HG03565 (cell line): ENCODE data around the gene SFXN2.
A peak's percentile ranks its signal among the peaks of the same experiment; 100 is the strongest.
"Not testable (repeated sequence)": the region's sequence is repeated elsewhere in the genome, so short reads cannot be mapped to it uniquely, and the experiment has no call there.

Experiments
- ATAC-seq: cut with Tn5 transposase; IDR thresholded peaks from one replicate; pipeline ENCODE4 v1.9.1; 2021; ENCODE audit warnings: mild to moderate bottlenecking, moderate library complexity; ENCODE audit not compliant: unreplicated experiment

The SFXN2 gene

DNA sequence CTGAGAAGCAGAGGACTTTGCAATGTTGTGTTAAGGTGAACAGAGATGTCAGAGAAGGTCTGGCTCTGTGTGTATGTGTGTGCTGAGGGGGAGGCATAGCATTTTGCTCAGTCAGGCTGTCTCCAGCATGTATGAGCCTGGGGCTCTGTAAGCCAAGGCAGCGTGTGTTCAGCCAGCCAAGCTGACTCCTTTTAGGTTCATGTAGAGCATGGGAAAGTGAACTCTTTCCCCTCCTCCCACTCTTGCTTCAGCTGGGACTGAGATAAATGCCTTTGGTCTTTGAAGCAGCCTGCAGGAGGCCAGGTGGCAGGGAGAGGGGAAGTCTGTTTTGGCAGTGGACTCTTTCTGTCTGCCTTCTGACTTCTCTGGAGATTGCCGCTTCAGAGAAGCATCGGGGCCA is 3.8 kb downstream of the SFXN2 start:
- ATAC-seq, result no peak

DNA sequence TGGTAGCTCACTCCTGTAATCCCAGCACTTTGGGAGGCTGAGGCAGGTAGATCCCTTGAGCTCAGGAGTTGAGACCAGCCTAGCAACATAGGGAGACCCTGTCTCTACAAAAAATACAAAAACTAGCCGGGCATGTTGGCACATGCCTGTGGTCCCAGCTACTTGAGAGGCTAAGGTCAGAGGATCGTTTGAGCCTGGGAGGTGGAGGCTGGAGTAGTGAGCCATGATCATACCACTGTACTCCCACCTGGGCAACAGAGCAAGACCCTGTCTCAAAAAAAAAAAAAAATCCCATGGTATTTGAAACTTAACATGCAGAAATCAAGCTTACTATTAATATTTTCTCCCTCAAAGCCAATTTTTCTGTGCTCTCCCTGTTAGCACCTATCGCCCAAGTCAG is 5.9 kb downstream of the SFXN2 start:
- ATAC-seq, result no peak

DNA sequence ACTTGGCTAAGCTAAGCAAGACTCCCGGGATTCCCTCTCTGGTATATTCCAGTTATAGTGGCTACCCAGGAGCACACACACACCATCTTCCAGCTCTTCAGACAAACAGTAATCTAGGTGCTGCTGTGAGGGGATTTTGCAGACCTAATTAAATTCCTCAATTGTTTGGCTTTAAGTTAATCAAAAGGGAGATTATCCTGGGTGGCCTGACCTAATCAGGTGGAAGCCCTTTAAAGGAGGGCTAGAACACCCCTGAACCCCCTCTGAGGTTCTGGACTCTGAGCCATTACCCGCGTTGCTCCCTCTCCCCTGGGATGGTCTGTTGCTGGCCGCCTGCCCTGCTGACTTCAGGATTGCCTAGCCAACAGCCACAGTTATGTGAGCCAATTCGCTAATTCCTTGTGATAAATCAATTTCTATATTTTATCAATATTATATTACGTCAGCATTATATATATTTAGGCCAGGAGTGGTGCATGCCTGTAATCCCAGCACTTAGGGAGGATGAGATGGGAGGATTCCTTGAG is 6.4 kb downstream of the SFXN2 start:
- no peak for ATAC-seq

DNA sequence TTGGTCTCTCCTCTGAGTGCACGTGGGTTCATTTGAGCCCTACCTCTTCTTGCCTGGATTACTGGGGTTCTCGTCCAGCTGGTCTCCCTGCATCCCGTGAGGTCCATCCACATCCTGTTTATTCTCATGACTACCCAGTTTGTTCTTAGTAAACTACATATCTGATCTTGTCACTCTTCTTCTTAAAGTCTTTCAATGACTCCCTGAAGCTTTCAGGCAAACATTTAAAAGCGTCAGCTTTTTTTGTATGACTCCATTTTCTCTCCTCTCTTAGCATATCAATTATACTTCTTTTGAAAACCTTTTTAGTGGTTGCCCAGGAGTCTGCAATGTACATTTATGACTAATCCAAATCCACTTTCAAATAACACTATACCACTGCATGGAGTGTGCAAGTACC is 7.5 kb downstream of the SFXN2 start:
- ATAC-seq, result no peak

DNA sequence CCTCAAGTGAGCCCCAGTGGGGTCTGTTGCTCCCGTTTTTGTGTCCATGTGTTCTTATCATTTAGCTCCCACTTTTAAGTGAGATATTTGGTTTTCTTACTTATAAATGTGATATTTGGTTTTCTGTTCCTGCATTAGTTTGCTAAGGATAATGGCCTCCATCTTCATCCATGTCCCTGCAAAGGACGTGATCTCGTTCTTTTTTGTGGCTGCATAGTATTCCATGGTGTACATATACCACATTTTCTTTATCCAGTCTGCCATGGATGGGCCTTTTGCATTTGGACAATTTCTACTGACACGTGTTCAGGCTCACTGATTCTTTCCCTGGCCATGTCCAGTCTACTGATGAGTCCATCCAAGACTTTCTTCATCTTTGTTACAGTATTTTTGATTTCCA is 9.6 kb downstream of the SFXN2 start:
- ATAC-seq, result no peak

DNA sequence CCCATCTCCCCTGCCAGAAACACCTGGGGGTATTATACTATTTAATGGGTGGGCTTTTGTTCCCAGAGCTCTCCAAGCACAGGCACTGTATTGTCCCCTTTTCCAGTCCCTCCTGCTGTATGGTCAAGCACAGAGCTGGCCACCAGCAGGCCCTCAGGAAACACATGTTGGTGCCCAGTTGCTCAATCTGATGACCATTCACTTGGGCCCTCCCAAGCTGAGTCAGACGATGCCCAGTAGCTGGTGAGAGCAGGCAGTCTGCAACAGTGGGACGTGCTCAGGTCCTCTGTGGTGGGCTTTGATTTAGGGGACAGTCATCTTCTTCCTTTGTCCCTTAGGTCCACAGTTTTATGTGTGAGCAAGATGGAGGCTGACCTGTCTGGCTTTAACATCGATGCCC is 11.8 kb downstream of the SFXN2 start:
- ATAC-seq, result no peak

DNA sequence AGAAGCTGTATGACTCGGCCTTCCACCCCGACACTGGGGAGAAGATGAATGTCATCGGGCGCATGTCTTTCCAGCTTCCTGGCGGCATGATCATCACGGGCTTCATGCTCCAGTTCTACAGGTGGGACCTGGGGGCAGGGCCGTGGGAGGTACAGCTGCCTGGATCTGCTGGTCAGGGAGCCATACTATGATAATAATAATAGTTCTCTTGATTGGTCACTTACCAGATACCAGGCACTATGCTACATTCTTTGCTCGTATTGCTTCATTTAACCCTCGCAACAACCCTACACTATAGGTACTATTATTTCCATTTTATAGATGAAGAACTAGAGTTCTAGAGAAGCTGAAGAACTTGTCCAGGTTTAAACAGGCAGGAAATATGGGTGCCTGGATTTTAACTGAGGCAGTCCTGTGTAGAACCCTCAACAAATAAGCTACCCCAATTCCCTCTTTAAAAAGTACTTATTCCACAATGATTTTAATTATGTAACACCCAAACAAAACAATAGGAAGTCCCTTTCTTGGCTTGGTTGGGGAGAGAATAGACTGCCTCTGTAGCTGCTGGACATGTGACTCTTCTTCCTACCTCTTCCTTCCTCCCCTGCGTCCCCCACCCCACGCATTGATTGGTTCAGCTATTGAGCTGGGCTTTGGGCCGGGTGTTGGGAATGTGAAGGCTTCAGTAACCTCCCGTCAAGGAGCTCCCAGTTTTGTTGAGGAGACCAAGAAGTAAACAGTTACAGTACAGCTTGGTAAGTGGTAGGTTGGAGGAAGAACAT is 12.8 kb downstream of the SFXN2 start:
- no peak for ATAC-seq

DNA sequence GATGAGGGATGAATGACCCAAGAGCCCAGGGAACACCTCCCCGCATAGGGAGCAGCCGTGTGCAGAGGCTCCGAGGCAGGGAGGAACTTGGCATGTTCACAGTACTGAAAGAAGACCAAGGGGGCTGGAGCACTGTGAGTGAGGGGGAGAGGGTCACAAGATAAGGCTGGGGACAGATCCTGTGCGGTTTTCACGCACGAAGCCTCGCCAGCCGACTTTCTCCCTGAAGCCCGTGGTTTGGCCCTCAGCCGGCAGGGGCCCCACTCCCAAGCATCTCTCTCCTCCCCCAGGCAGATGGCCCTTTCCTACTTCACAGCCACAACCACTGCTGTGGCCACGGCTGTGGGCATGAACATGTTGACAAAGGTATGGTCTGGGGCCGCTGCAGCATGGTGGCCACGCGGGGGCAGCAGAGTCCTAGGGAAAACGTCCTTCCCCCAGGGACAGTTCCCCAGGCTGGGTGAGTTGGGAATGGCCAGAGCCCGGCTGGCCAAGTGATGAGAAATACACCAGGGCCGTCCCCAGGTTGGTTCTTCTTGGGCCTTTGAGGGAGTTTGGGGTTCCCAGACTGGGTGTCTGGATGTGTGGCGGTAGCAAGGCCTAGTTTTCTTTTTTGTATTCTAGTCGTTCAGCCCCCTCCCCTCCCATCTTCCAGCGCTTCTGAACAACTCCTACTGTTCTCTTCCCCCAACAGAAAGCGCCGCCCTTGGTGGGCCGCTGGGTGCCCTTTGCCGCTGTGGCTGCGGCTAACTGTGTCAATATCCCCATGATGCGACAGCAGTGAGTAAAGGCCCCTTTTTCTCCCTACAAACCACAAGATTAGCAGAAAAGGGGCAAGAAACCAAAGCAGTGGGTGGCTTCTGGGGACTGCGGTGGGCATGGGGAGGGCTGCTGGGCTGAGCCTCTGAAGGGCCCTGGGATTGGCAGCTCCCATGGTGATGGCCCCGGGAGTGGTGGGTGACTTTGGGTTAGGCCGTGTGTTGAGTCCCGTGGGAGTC is 14.9 kb downstream of the SFXN2 start:
- ATAC-seq, result no peak

DNA sequence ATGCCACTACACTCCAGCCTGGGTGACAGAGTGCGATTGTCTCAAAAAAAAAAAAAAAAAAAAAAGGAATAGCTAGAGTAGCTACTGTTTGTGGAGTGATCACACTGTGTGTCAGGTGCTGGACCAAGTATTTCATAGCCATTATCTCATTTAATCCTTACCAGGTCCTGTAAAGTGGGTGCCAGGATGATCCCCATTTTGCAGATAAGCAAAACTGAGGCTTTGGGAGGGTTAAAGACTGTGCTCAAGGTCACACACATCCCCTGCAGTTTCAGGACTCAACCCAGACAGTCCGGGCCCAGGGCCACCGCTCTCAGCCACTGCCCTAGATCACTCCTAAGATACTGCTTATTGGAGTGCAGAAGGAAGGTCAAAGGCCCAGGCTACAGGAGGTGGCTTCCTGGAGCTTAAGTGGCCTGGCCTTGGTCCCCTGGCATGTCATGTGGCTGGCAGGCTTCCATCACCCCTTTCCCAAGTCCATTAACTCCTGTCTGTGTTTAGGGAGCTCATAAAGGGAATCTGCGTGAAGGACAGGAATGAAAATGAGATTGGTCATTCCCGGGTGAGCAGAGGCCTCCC is 16.9 kb downstream of the SFXN2 start:
- ATAC-seq, result no peak

DNA sequence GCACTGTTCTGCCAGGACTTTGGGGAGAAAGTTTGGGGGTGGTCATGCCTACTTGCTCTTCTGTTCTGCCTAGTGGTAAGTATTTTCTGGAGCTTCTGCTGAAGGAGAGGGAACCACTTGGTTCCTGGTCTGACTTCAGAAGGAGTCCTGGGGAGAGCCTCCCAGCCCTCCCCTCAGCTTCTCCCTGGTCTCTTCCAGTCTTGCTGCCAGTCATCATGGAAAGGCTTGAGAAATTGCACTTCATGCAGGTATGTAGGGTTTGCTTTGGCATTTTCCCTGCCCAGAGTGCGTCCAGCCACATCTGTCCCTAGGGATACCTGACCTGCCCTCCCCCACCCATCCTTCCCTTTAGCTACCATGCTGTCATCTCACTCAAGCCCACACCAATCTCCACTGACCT is 18.2 kb downstream of the SFXN2 start:
- no peak for ATAC-seq

DNA sequence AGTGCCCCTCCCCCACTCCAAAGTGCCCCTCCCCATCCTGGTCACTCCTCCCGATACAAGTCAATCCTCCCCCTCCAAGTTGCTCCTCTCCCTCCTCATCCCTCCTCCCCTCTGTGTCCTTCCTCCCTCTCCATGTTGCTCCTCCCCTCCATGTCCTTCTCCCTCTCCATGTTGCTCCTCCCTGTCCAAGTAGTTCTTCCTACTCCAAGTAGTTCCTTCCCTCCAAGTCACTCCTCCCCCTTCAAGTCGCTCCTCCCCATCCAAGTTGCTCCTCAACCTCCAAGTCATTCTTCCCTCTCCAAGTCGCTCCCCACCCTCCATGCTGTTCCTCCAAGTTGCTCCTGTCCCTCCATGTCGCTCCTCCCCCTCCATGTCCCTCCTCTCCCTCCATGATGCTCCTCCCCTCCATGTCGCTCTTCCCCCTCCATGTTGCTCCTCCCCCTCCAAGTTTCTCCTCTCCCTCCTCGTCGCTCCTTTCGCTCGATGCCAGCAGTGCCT is 20.7 kb downstream of the SFXN2 start:
- ATAC-seq, result no peak

DNA sequence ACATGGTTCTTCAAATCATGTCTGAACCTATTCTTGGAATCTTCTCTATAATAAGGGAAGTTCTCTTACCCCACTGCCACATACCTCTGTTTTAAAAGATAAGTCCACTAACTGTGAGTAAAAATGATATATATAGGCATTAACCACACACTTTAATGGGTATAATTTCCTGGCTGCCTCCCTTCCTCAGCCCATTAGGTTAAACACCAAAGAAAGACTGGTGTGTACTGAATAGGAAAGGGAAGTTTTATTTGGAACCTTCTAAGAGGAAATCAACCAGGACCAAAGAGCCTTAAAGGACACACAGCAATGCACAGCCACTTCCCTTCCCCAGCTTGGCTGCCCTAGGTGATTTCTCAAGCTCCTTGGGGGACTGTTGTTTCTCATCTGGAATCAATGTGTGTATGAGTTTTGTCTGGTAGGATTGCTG is 24.3 kb downstream of the SFXN2 start:
- ATAC-seq, result no peak

DNA sequence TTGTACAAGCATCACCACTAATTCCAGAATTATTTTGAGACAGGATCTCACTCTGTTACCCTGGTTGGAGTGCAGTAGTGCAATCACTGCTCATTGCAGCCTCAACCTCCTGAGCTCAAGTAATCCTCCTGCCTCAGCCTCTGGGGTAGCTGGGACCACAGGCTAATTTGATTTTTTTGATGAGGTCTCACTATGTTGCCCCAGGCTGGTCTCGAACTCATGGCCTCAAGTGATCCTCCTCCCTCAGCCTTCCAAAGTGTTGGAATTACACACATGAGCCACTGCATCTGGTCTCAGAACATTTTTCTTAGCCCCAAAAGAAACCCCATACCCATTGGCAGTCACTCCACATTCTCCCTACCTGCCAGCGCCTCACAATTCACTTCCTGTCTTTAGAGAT is 25.8 kb downstream of the SFXN2 start:
- no peak for ATAC-seq

DNA sequence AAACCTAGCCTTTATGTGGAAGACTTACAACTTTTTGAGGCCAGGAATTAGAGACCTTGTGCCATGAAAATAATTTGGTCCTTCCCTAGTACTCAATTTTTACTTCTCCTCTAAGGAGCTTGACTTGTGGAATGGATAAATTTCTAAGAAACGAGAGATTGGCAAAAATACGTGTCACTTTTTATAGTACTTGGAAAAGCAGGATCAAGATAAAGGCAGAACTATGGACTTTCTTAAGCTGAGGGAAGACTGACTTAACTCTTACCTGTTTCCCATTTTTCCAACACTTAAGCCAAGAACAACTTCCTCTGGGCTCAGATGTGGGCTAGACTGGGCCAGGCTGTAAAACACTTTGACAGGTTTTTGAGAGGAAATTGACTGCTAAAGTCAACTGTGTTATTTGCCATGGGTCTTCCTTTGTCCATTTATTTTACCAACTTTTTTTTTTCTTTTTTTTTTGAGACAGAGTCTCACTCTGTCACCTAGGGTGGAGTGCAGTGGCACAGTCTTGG is 27.3 kb downstream of the SFXN2 start:
- no peak for ATAC-seq

DNA sequence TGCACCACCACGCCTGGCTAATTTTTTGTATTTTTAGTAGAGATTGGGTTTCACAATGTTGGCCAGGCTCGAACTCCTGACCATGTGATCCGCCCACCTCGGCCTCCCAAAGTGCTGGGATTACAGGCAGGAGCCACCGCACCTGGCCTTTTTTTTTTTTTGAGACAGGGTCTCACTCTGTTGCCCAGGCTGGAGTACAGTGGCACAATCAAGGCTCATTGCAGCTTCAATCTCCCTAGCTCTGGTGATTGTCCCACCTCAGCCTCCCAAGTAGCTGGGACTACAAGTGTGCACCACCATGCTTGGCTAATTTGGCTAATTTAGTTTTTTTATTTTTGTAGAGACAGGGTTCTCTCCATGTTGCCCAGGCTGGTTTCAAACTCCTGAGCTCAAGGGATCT is 27.9 kb downstream of the SFXN2 start:
- not testable (repeated sequence) for ATAC-seq

DNA sequence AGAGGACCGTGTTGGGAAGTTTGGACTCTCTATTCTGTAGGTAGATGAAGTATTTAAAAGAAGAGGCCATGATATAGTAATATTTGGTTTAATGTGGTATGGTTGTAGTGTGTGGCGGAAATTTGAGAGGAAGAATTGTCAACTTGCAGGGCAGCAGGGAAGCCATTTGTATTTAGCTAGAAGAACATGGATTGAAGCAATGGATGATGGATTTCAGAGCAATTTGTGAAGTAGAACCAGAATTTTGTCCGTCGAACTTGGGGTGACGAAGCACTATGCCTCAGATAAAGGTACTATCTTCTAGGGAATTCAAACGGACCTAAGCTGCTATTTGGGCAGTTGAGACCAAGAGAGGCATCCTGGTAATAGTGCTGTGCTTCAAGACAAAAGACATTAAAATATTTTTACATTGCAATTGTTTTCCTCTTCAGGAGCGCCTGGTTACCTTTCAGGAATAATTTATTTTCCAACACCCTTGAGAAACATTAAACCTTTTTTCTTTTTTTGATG is 28.7 kb downstream of the SFXN2 start:
- ATAC-seq, result no peak

DNA sequence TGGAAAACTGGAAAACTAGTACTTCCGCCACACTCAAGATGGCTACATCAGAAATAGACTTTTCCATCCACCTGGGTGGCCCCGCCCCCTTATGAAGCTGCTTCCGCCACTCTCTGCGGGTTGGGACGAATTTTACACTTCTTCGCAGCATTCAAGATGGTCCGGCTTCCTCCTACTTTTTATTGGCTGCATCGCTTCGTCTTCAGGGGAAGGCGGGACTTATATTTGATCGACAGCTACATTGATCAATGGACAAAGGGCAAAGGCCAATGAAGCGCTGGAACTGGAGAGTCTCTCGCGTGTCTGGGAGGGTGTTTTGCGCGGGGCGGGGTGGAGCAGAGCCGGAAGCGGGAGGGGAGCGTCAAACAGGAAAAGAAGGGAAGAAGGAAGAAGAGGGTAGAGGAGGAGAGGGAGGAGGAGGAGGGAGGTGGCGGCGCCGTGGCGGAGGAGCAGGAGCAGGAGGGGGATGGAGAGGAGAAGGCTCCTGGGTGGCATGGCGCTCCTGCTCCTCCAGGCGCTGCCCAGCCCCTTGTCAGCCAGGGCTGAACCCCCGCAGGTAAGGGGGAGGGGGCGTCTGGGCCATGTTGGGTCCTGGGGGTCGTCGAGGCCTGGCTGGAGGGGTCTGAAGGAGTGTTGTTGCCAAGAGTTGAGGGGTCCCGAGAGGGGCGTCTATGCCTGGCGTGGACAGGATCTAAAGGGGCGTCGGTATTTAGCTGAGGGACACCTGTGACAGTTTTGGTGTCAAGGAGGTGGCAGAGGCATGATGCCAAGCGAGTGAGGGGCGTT is 29.3 kb downstream of the SFXN2 start, which contains the start of gene WBP1L:
TSS of gene WBP1L (plus strand) at position 361 of the 786 bp plus-strand sequence. CDS start at position 467, 106 bp downstream.
- peak; percentile 94 for ATAC-seq

DNA sequence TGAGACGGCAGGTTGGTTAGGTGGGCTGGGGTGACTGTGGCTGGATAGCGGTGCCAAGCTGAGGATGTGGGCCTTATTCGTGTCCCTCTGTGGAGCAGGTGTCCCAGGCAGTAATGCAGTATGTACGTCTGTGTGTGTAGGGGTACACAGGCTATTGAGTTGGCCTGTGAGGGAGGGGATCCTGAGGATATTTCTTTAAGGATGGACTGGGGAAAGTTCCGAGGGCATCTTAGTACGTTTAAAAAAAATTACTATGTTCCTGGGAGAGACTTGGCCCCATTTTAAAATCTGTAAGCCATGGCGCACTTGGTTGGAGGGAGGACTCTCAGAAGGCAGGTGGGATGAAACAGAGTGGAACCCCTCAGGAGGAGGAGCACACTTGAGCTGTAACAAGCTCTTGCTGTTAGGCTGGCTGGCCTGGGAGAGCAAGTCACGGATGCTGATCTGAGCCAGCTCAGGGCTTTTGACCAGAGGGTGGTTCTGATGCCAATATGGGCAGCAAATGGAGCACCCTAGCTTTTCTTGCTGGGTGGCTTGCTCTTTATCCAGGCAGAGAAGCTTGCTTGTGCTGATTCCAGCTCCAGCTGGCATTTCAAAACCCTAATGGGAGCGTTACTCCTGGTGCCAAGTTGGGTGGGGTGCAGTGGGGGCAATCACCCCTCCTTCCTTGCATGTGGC is 30.1 kb downstream of the SFXN2 start:
- ATAC-seq, result no peak

DNA sequence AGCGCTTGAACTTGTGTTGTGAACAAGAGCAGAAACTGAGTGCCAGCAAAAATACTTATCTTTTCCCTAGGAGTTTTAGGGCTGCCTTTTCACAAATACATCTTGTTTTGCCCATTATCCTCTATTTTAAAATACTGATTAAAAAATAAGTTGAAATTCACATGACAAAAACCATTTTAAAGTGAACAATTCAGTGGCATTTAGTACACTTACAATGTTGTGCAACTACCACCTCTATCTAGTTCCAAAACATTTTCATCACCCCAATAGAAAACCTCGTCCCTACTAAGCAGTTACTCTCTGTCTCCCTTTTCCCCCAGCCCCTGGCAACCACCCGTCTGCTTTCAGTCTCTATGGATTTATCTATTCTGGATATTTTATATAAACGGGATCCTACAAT is 30.7 kb downstream of the SFXN2 start:
- ATAC-seq, result no peak
